HG03571 (cell line): ENCODE data around the gene ATP1B4.

Experiments
- ATAC-seq: cut with Tn5 transposase; IDR thresholded peaks from one replicate; pipeline ENCODE4 v1.9.1; 2021; ENCODE audit not compliant: unreplicated experiment

ATP1B4 gene

DNA sequence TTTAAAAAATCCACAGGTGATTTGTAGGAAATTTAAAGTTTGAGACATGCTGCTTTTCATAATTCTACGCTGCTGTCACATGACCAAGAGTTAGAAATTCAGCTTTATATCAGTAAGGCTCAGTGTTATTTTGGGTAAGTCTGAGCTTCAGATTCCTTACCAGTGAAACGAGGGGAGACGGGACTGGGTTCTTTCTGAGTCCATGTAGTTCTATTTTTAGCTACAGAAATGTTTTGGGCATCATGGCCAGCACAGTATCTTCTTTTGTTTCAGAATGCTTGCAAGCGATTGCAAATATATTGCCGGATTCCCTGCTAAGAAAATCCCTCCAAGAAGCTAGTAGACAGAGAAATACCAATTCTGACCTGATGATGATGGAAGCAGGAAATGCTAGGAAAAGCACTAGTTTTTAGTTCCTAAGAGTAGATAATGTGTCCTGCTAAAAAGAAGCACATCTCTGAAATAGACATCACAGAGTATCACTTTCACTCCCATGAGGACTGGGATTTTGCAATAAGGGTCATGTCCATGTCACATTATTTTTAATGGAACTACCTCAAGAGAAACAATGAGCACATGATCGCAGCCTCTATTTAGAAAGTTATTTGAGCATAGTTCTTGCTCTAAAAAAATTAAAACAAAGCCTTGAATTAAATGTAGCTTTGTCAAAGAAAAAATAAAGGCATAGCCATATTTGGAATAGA is 10.9 kb downstream of the ATP1B4 start:
- no peak for ATAC-seq

DNA sequence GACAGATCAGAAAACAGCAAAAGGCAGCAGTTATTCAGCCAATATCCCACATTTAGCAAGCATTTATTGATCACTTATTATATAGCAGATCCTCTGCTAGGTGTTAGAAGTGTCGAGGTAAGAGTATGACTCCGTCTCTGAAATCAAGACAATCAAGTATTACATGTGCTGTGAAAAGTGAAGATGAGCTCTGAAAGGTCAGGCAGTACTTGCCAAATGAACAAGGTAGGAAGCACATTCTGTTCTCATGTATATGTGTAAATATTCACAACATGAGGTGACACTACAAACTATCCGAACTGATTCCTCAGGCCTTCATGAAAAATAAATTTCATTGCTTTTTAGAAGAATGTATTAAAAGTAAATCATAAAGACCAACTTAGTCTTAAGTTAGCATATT is 15.3 kb downstream of the ATP1B4 start:
- ATAC-seq: no peak

DNA sequence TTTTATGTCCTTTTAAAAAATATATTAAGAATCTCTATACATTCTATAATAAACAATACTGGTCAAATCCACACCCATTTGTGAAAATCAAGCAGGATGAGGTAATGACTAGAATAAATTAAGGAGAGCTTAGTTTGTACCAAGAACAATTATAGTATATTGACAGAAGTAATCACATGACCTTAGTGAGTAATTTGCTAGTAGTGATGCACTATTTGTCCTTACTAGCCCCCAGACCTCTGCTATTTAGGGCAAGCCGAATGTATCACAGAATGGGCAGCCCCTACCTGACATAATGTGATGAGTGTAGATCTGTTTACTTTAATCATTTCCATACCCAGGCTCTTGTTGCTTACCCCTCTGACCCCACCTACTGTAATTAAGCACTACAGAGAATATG is 15.8 kb downstream of the ATP1B4 start:
- ATAC-seq: no peak

DNA sequence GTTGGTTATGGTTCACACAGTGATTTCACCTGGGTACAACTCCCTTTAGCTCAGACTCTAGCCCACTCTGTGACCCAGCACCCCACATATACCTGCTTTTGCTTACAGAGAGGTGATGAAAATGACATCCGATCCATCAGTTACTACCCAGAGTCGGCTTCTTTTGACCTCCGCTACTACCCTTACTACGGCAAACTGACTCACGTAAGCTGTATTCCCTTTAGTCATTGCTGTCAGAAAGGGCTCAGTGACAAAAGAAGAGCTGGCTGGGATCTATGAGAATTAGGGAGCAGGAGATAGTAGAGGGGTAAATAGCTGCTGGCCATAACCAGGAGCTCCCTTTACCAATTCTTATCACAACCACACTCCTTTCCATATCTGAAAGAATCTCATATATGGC is 16.7 kb downstream of the ATP1B4 start:
- no peak for ATAC-seq

DNA sequence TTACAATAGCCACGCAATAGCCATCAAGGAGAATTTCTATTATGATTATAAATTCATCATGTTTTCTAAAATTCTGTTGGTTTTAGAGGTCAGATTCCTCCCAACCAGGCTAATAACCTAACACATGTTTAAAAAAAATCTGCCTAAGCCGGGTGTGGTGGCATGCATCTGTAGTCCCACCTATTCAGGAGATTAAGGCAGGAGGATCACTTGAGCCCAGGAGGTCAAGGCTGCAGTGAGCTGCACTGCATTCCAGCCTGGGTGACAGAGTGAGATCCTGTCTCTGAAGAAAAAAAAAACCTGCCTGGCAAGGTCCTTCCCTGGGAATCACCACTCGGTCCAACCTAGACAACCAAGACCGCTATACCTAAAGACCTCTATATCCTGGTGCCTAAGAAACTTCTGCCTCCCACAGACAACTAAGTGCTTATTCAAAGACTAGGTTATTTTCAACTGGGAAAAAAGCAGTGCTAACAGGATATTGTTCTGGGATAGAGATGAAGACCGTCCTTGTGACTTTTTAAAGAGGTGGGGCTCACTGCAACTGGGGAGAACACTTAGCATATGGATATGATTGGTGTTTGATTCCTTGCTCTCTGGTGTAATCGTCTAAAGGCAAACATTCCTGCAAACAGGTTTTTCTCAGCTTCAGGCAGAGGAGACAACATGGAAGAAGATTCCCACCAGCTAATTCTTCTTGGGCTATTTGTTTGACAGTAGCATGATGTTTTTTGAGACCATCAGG is 18.2 kb downstream of the ATP1B4 start:
- ATAC-seq: no peak

DNA sequence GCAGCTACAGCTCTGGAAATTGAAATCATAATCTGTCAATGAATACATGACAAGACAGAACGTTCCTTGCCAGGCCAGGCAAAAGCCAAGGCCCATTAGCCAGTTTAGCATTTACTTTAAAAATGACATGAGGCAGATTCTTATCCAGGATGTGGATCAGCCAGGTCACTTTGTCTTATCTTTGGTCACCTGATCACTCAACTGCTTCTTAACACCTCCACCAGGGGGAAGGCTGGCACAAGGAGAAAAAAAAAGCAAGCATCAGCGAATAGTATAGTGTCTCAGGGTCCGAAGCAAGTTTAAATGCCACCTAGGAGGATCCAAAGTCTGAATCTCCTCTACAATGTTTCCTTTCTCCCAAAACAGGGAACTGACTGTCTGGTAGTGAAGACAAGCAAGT is 18.8 kb downstream of the ATP1B4 start:
- ATAC-seq: no peak

DNA sequence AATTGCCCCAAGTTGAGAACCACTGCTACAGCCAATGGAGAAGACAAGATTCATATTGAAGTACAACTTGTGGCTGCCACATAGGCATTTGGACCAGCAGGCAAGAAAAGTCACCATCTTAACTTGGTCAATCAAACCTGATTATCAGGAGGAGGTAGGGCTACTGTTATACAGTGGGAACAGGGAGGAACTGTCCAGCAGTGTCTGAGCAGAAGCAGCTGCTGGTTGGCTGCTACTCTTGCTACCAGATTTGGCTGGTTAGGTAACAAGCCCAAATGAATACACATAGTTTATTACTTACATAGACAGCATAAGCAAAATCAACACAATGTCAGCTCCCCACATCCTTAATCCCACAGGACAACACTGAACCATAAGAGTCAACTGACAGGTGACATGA is 39.4 kb downstream of the ATP1B4 start:
- no peak for ATAC-seq

DNA sequence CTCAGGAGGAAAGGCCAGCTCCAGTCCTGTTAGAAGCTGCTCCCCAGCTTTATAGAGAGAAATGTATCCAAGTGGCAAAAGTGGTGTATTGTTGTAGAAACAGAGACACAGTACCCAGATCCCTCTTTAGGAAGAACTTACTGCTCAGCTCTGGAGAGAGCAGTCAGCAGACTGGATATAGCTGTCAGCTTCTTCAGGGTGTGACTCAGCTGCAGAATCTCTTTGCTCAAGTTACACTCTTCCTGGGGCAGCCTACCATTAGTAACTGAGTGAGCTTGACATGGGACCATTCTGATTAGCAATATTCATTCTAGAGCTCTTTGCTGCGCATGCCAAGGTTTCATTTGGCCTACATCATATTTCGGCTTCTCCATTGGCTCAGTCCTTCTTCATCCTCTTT is 40.5 kb downstream of the ATP1B4 start:
- ATAC-seq: no peak

DNA sequence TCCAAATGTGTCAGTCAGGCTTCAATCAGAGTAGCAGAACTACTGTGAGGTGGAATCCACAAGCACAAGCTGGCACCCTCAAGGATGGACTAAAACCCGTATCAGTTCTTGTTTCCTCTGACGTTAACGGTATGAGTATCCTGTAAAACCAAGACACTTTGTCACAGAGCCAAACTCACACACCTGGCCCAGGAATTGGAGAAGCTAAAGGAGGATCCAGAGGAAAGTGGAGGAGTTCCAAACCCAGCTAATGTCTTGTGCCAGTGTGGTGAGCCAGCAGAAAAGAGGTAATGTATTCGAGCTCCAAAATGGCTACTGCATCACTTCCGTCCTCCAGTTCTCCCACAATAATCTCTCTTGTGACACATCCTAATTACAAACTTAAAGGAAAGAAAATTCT is 44.7 kb downstream of the ATP1B4 start:
- ATAC-seq: no peak

DNA sequence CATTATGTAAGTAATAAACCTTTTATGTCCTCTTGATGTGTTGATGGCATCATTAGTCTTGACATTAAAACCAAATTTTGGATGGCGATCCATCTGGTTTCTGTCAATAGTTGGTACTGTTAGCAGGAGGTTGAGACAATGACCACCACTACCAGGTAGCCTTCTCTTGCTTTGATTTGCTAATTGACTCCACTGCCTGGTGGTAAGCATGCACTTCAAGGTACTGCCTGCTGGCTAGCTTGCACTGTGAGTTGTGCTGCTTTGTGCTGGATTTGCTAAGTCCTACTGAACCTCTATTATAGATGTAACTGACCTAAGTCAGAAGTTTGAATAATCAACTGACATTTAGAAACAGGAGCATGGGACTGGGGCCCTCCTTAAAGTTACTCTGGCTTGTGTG is 46.3 kb downstream of the ATP1B4 start:
- ATAC-seq: no peak

DNA sequence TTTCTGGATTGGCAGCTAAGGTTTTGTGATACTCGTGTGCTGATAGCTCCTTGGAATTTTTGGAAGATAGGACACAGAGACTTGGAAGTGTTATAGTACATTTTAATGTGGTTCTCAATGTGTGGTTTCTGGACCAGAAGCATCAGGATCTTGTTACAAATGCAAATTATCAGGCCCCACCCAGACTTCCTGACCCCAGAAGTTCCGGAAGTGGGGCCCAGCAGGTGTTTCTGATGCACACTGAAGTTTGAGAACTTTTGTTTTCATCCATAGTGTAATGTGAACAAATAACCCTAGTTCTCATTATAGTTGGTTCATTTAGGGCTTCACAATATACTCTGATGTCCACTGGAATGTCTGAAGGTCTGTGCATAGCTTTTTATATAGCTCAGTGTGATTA is 57.6 kb downstream of the ATP1B4 start:
- no peak for ATAC-seq

DNA sequence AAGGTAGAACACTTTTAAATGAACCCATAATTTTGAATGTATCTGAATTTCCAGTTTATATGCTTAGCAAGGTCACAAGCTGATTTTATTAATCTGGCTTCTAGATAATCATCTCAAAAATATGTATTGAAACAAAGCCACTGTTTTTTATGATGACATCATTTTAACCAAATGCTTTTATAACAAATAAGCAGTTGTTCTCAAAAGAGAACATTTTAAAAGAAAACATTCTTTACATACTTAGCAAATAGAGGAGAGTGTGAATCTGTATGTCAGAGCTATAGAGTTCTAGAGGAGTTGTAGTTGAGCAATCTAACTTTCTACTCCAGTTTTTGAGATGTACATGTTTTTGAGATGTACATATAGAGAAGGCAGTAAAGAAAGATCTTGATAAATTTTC is 64.7 kb downstream of the ATP1B4 start:
- ATAC-seq: no peak

DNA sequence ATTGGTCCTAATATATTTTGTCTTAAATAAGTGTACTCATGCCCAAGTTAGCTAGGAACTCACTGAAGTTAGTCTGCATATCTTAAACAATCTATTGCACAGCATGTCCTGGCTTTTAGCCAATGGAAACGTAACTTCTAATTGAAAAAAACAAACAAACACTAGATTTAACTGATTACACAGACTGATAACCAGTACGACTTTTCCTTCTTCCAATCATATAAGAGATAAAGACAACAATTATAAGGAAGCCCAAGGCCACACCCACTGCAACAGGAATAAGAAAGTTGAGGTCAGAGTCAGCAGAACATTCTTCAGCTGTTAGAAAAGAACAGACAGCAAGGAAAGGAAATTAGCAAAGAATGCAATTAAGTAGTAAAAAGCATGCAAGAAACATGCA is 66.4 kb downstream of the ATP1B4 start:
- ATAC-seq: no peak

DNA sequence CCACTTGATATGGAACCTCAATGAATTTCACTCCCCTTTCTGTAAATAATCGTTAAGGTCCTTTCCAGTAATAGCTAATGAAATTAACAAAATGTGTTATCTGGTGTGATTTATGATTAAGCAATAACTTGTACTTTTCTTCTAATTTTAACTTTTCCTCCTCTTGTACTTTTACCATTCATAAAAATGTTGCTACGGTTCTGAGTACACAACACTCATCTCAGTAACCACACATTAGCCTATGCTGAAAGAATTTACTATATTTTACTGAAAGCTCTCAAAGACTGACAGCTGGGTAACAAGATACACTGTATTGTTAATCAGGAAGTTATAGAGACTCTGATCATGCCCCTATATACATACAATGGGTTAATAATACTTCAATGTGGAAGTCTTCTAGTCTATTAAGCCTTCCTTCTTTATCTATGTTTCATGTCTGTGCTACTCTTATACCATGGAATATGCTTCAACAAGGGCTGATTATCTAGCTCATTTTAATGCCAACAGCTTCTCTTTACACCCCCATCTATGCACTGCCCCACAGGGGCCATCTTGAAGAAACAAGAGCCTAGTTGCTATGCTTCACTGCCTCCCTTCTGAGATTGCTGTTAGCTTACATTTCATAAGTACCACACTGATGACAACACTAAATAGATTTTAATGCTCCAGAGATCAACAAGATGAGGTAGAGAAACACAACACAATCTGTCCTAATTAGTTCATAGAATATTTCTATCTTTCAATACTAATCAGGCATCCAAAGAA is 68.1 kb downstream of the ATP1B4 start:
- ATAC-seq: no peak
